H1 (cell line): ENCODE results near the gene NOL3. TPM values are rescaled to one million over a fixed set of nuclear protein-coding genes. Genes with fewer than 3 reads are reported as not detected.

Source experiments
- CHD2 ChIP-seq: IDR thresholded peaks from 2 replicates; pipeline ENCODE4 v1.6.1; 2012; ENCODE audit warnings: low read length, improper control_type of control experiment
- polyA plus RNA-seq, 7 experiments: library from polyadenylated mRNA; depleted of rRNA in 3 of 7; stranded (reverse) in 5 of 7; unstranded in 2 of 7; fragments of >200 nt in 5 of 7; fragments of 200-250 nt in 2 of 7; gene quantifications; 1 replicate in 5 of 7; 2 replicates in 1 of 7; 4 replicates in 1 of 7; pipeline versions ENCODE4 v1.2.1 to v1.2.3, GENCODE V29; 2011 to 2013; ENCODE audit warnings: missing spikeins in 2 of 7, mixed read lengths in 2 of 7
- total RNA-seq: library from RNA; stranded (reverse); fragmentation: NEBNext Ultra II Directional; extraction: Animal tissue kit (Norgen Biotek cat#: 25700); gene quantifications from 2 replicates; pipeline ENCODE4 v1.2.1, GENCODE V29; 2021
- TF ChIP-seq, protein P1 (sequence below): IDR thresholded peaks from 2 replicates; pipeline ENCODE4 v1.6.1; 2011; ENCODE audit warnings: low read depth, mild to moderate bottlenecking, low read length; ENCODE audit not compliant: insufficient read depth

NOL3 gene
- total and polyA plus RNA-seq, 2 of the 8 experiments (the other 6 are each of a cell fraction or from before 2014, with no cell fraction given), result 2.2 to 4.6 TPM

DNA sequence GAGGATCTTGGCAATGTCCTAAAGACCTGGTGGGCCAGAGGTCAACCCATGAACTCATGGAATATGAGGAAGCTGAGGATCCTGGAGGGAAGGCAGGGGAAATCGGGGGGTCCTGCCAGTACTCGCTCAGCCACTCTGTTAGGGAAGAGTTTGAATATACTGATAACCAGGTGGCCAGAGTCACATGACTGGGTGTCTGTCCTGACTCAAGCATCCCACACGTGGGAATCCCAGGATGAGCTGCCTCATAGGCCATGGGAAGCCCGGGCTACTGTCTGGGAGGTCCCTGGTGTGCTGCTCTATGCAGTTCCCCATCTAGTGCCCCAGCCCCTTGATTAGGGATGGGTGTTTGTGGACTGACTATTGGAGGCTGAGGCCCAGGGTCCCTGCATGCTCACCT is 18.0 kb downstream of the NOL3 start (continued):
- TF ChIP-seq, protein P1, sequence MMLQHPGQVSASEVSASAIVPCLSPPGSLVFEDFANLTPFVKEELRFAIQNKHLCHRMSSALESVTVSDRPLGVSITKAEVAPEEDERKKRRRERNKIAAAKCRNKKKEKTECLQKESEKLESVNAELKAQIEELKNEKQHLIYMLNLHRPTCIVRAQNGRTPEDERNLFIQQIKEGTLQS, result no peak
- TF ChIP-seq CHD2, result no peak
